GM12864 (cell line): ENCODE measurements around the gene NLGN4Y.

Experiments used
- DNase-seq: peaks from one replicate; pipeline ENCODE4 v3.0.0-alpha.2; 2011; ENCODE audit warnings: low read depth
- H3K4me3 ChIP-seq: 2 replicates; pipeline ENCODE4 v1.5.1; 2011; ENCODE audit warnings: mild to moderate bottlenecking, low read depth, low read length, control low read depth
- CTCF ChIP-seq: IDR thresholded peaks from 2 replicates; pipeline ENCODE4 v1.5.1; 2011; ENCODE audit warnings: low read depth, mild to moderate bottlenecking, moderate library complexity, low read length, control low read depth, inconsistent platforms; ENCODE audit errors: missing control alignments

The NLGN4Y gene

DNA sequence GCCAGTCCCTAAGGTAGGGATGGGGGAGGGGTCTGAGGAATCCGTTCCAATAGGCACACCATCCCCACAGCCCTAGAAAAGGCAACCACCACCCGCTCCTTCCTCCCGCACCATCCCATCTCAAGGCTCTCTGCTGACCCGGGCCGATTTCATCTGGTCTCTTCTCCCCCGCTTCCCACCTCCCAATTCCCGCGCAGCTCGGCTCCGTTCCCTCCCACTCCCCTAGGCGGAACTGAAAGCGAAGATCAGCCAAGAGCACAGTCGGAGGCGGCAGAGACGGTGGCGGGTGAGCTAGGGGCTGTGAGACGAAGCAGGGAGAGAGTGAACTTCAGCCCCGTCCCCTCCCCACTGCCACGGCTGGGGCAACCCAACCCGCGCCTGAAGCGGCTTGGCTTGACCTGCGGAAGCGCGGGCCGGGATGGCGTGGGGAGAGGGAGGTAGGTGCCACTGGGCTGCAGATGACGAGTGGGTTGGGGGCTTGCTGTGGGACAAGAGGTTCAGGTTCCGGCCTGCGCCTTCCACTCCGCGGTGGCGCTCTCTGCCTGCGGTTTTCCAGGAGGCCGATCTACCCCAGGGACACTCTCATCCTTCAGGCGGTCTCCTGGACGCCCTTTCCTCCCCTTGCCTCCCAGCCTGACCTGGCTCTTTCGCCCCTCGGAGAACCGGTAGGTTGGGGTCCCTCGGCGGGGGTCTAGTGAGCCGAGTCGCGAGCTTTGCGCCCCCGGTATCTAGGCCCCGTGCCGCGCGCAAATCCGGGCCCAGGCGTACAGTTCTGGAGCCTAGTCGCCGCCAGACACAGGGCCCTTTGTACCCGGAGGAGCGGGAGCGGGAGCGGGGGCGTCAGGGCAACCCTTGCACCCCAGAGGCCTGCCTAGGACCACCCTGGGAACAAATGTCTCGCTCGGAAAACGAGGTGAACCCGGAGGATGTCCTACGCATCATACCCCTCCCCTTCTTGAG is at the start of gene NLGN4Y:
NLGN4Y (plus strand) TSS at position 258 of the 960 bp plus-strand sequence. CDS start 97,591 bp downstream, outside the sequence.
- no peak for TF ChIP-seq CTCF
- DNase-seq, result peak; percentile 22
- peak within 1 kb of the TSS; percentile 85 for H3K4me3 ChIP-seq

DNA sequence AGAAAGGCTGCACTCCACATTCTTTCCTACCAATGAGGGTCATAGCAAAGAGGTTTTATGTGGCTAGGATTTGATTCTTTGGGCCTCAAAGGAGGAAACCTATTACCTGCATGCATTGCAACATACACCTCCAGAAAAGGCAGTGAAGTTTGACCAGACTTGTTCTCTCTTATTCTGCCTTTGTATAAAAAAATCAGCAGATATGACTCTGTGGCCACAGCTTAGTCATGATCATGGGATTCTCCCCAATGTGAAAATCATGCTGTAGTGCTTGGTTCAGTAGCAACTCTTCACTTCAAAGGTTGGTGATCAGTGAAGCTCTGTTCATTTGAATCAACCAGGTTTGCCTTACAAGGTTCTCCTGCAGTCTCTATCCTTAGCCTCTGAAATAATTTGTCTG is 38.4 kb upstream of the NLGN4Y start:
- no peak for DNase-seq
- no peak overlapping the region for H3K4me3 ChIP-seq
- no peak for TF ChIP-seq CTCF

GRCh38 chrY:14490226-14490625 is 34.1 kb upstream of the NLGN4Y start:
- no peak for TF ChIP-seq CTCF
- DNase-seq, result no peak
- no peak overlapping the region for H3K4me3 ChIP-seq

- H3K4me3 ChIP-seq, result no peak overlapping the region
- DNase-seq, result no peak
- TF ChIP-seq CTCF, result no peak
These were observed 26.3 kb upstream of the NLGN4Y start for GRCh38 chrY:14498071-14498470.

DNA sequence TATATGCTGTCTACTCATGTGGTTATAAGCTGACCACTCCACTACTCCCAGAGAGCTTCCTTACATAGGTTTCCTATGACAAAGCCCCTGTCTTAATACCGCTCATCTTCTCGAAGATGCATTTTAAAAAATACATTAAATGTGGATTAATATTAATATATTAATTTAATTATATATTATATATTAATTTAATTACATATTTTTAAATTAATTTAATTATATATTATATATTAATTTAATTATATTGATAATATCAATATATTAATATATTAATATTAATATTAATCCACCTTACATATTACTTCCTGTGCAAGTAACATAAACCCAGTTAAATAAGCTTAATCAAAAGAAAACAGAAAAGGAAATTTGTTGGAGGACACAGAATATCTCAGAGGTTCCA is 19.7 kb upstream of the NLGN4Y start:
- no peak for DNase-seq
- no peak for TF ChIP-seq CTCF
- H3K4me3 ChIP-seq, result no peak overlapping the region

DNA sequence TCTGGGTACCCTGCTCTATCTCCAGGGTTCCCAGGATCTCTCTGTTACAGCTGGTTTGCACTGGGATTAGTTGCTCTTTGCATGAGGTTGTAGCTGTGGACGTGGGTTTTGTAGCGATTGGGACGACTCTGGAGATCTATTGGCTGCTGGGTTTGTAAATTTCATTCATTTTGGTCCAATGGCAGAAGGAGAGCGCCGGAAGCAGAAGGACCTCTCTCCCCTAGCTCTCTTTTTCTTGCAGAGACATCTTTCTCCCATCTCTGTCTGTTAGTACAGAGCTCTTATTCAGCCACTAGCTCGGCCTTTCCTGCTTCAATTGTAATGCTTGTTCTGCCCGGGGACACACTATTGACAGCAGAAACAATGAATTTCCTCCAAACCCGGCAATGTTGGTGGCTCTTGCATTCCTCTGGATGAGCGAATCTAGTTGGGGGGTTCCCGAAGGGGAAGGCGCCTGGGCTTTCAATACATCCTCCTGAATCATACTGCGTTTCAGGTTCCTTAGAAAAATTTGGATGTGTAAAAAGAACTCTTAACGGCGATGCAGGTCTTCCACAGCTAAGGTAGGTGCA is 1.9 kb upstream of the NLGN4Y start:
- no peak for DNase-seq
- H3K4me3 ChIP-seq, result peak overlapping the region; percentile 85; the same call in 1 of the 2 replicates

More for the DNA sequence above, 1.9 kb upstream of the NLGN4Y start:
- no peak for TF ChIP-seq CTCF
